CD4-positive, alpha-beta T cell (primary cell): Measurements from ENCODE around the gene EMC6. TPM values are rescaled to one million over a fixed set of nuclear protein-coding genes. Genes with fewer than 3 reads are reported as not detected.

Experiments used
- ATAC-seq: fragments of 200-7000 bp; cut with Tn5 transposase; one replicate; pipeline ENCODE4 v1.10.0; 2022; ENCODE audit warnings: mild to moderate bottlenecking; ENCODE audit not compliant: poor library complexity
- CTCF ChIA-PET: fragments of 350-600 bp; sonication (Branson Sonifier 250); formaldehyde crosslinking; loops from one replicate; lab custom pipeline; 2021; ENCODE audit warnings: antibody characterized with exemption, inconsistent platforms; lab: Charles Lee
- POLR2A ChIA-PET: fragments of 350-600 bp; sonication (Branson Sonifier 250); formaldehyde crosslinking; loops from one replicate; lab custom pipeline; 2021; ENCODE audit warnings: antibody characterized with exemption, inconsistent platforms; lab: Charles Lee
- DNase-seq, 14 experiments: peaks; one replicate each; pipeline ENCODE4 v3.0.0-alpha.2; 2013 to 2020; ENCODE audit warnings: mixed read lengths in 2 of 14
- H3K27ac ChIP-seq, 2 donors: one replicate each; pipeline versions ENCODE4 v1.5.1 to v1.7.0; 2013; ENCODE audit warnings: low read length in 2 of 2, low read depth in 1 of 2, mild to moderate bottlenecking in 1 of 2
- H3K27me3 ChIP-seq, 2 experiments: 1 replicate in 1 of 2; 2 replicates in 1 of 2; pipeline versions ENCODE4 v1.6.1 to v1.7.0; 2013; ENCODE audit warnings: low read length in 2 of 2, control low read depth in 1 of 2, mild to moderate bottlenecking in 1 of 2, moderate library complexity in 1 of 2; ENCODE audit not compliant: insufficient read depth in 2 of 2, control insufficient read depth in 1 of 2
- H3K36me3 ChIP-seq: one replicate; pipeline ENCODE4 v1.6.1; 2013; ENCODE audit warnings: low read length, control low read depth; ENCODE audit not compliant: insufficient read depth
- H3K4me1 ChIP-seq: one replicate; pipeline ENCODE4 v1.6.1; 2013; ENCODE audit warnings: low read length, control low read depth; ENCODE audit not compliant: insufficient read depth
- H3K4me3 ChIP-seq: one replicate; pipeline ENCODE4 v1.5.1; 2013; ENCODE audit warnings: mild to moderate bottlenecking, low read length, moderate library complexity
- H3K9me3 ChIP-seq, 2 experiments: 1 replicate in 1 of 2; 2 replicates in 1 of 2; pipeline versions ENCODE4 v1.6.1 to v1.7.0; 2013; ENCODE audit warnings: low read length in 2 of 2, mild to moderate bottlenecking in 2 of 2, control low read depth in 1 of 2, moderate library complexity in 1 of 2; ENCODE audit not compliant: control insufficient read depth in 1 of 2, insufficient read depth in 1 of 2
- H3K27ac Mint-ChIP-seq: one replicate; pipeline ENCODE4 v1.8.0; 2020; ENCODE audit warnings: mixed read lengths
- H3K27me3 Mint-ChIP-seq: one replicate; pipeline ENCODE4 v1.8.0; 2021; ENCODE audit warnings: mixed read lengths
- H3K36me3 Mint-ChIP-seq: one replicate; pipeline ENCODE4 v1.8.0; 2021; ENCODE audit warnings: low read depth, mixed read lengths
- H3K4me1 Mint-ChIP-seq: one replicate; pipeline ENCODE4 v1.8.0; 2021; ENCODE audit warnings: low read depth, mixed read lengths
- H3K4me3 Mint-ChIP-seq: one replicate; pipeline ENCODE4 v1.8.0; 2020; ENCODE audit warnings: mild to moderate bottlenecking, mixed read lengths
- H3K9me3 Mint-ChIP-seq: one replicate; pipeline ENCODE4 v1.8.0; 2020; ENCODE audit warnings: mixed read lengths
- intact Hi-C, 2 experiments: fragments of 100-400 bp; cut with DNase I in 1 of 2; cut with micrococcal nuclease in 1 of 2; formaldehyde crosslinking; loops; one replicate each; pipeline versions ENCODE4 v1.15.1 to v1.9.0; 2023 to 2025; cut with DNase I, micrococcal nuclease
- total RNA-seq, 174 experiments: library from RNA in 2 of 174; stranded (reverse) in 2 of 174; gene quantifications; one replicate each; pipeline ENCODE4 v1.2.3 and lab custom pipeline; 2021 to 2026
- TF ChIP-seq, protein P1 (sequence below): fragments of 200-600 bp; IDR thresholded peaks from one replicate; pipeline ENCODE4 v1.8.0; 2022; ENCODE audit warnings: antibody characterized with exemption, mild to moderate bottlenecking

The EMC6 gene
- total RNA-seq, 2 experiments from 2014 or later = 28.8 to 29.6 TPM

- POLR2A ChIA-PET = no interaction called here
- peak in 10 of 14 experiments; percentile 14 to 60 (median 32) for DNase-seq
- no peaks in the 10 kb centered on the region for H3K27me3 Mint-ChIP-seq
- Histone ChIP-seq H3K9me3 (no peaks in the 10 kb centered on the region), H3K27me3 (no peaks in the 10 kb centered on the region), H3K4me3 (no peak overlapping the region), H3K36me3 (peaks cover 5% of the 10 kb centered on the region), H3K4me1 (peaks cover 3% of the 10 kb centered on the region), H3K27ac (no peak overlapping the region)
- H3K4me1 Mint-ChIP-seq = no peaks in the 10 kb centered on the region
- H3K4me3 Mint-ChIP-seq = no peak overlapping the region
- ATAC-seq = peak; percentile 68
- peaks cover 4% of the 10 kb centered on the region for H3K36me3 Mint-ChIP-seq
- intact Hi-C loops = loop anchor here in 1 of 2 experiments (10.0 kb wide), 1 partner anchor 823 kb away; no protein-coding TSS in a partner anchor
- H3K9me3 Mint-ChIP-seq = no peaks in the 10 kb centered on the region
- no peak overlapping the region for H3K27ac Mint-ChIP-seq
- CTCF ChIA-PET = interaction anchor here (2.5 kb wide), 1 partner anchor 599 kb away, joined by 7 read pairs; no protein-coding TSS in a partner anchor
- TF ChIP-seq, protein P1, sequence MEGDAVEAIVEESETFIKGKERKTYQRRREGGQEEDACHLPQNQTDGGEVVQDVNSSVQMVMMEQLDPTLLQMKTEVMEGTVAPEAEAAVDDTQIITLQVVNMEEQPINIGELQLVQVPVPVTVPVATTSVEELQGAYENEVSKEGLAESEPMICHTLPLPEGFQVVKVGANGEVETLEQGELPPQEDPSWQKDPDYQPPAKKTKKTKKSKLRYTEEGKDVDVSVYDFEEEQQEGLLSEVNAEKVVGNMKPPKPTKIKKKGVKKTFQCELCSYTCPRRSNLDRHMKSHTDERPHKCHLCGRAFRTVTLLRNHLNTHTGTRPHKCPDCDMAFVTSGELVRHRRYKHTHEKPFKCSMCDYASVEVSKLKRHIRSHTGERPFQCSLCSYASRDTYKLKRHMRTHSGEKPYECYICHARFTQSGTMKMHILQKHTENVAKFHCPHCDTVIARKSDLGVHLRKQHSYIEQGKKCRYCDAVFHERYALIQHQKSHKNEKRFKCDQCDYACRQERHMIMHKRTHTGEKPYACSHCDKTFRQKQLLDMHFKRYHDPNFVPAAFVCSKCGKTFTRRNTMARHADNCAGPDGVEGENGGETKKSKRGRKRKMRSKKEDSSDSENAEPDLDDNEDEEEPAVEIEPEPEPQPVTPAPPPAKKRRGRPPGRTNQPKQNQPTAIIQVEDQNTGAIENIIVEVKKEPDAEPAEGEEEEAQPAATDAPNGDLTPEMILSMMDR = peak; percentile 20
These were observed 20.6 kb upstream of the EMC6 start for GRCh38 chr17:3647769-3648555.

GRCh38 chr17:3655766-3656165, 12.8 kb upstream of the EMC6 start:
- no peak overlapping the region for H3K27ac Mint-ChIP-seq
- ChIA-PET POLR2A (no interaction called here), CTCF (no interaction called here)
- H3K9me3 Mint-ChIP-seq = no peaks in the 10 kb centered on the region
- no peaks in the 10 kb centered on the region for H3K4me1 Mint-ChIP-seq
- Histone ChIP-seq H3K4me3 (no peak overlapping the region), H3K4me1 (no peaks in the 10 kb centered on the region), H3K27me3 (no peaks in the 10 kb centered on the region), H3K36me3 (peaks cover under 1% of the 10 kb centered on the region), H3K27ac (no peak overlapping the region), H3K9me3 (no peaks in the 10 kb centered on the region)
- intact Hi-C loops = no loop called here
- DNase-seq (no peak), ATAC-seq (no peak)
- TF ChIP-seq, protein P1 = no peak
- no peak overlapping the region for H3K4me3 Mint-ChIP-seq
- no peaks in the 10 kb centered on the region for H3K27me3 Mint-ChIP-seq
- no peaks in the 10 kb centered on the region for H3K36me3 Mint-ChIP-seq

GRCh38 chr17:3656353-3656752, 12.3 kb upstream of the EMC6 start:
- H3K4me3 Mint-ChIP-seq = no peak overlapping the region
- no peaks in the 10 kb centered on the region for H3K36me3 Mint-ChIP-seq
- intact Hi-C loops = no loop called here
- no peaks in the 10 kb centered on the region for H3K9me3 Mint-ChIP-seq
- H3K4me1 Mint-ChIP-seq = no peaks in the 10 kb centered on the region
- Histone ChIP-seq H3K27me3 (no peaks in the 10 kb centered on the region), H3K27ac (no peak overlapping the region), H3K9me3 (no peaks in the 10 kb centered on the region), H3K36me3 (peaks cover 3% of the 10 kb centered on the region), H3K4me3 (no peak overlapping the region), H3K4me1 (no peaks in the 10 kb centered on the region)
- ChIA-PET CTCF (no interaction called here), POLR2A (no interaction called here)
- ATAC-seq = no peak
- no peak overlapping the region for H3K27ac Mint-ChIP-seq
- no peaks in the 10 kb centered on the region for H3K27me3 Mint-ChIP-seq
- no peak for DNase-seq
- TF ChIP-seq, protein P1 = no peak
